SHP77 (cell line): ENCODE data around the gene ENO1.
"Not testable (repeated sequence)": the region's sequence is repeated elsewhere in the genome, so short reads cannot be mapped to it uniquely, and the experiment has no call there.

ENCODE experiments used
- DNase-seq, 2 experiments: peaks; one replicate each; lab custom pipeline; 2025; lab: John Stamatoyannopoulos, UW

Gene ENO1

GRCh38 chr1:8845104-8846097 is 33.1 kb downstream of the ENO1 start:
- no peak for DNase-seq

GRCh38 chr1:8844501-8845006 is 33.9 kb downstream of the ENO1 start:
- no peak for DNase-seq

- no peak for DNase-seq
These were observed 37.1 kb downstream of the ENO1 start for GRCh38 chr1:8841395-8841794.

GRCh38 chr1:8839990-8840389 is 38.5 kb downstream of the ENO1 start:
- DNase-seq = no peak

GRCh38 chr1:8835941-8836643 is 42.4 kb downstream of the ENO1 start:
- no peak for DNase-seq

GRCh38 chr1:8831340-8831739 is 47.1 kb downstream of the ENO1 start:
- no peak for DNase-seq

GRCh38 chr1:8830732-8831131 is 47.8 kb downstream of the ENO1 start:
- not testable (repeated sequence) for DNase-seq

GRCh38 chr1:8825985-8826481 is 52.5 kb downstream of the ENO1 start:
- DNase-seq = no peak

- DNase-seq = no peak
These were observed 55.2 kb downstream of the ENO1 start for GRCh38 chr1:8823295-8823664.

GRCh38 chr1:8822373-8823294 is 55.9 kb downstream of the ENO1 start:
- peak; percentile 71 to 75 for DNase-seq

GRCh38 chr1:8821084-8821483 is 57.4 kb downstream of the ENO1 start:
- DNase-seq = no peak

GRCh38 chr1:8818789-8819188 is 59.7 kb downstream of the ENO1 start:
- DNase-seq = not testable (repeated sequence)

- DNase-seq = no peak
These were observed 60.1 kb downstream of the ENO1 start for GRCh38 chr1:8818325-8818775.

- DNase-seq = peak; percentile 84 to 86
These were observed 60.8 kb downstream of the ENO1 start, which contains the start of gene RERE for GRCh38 chr1:8817412-8818324. RERE (minus strand) TSS chr1:8817640.

GRCh38 chr1:8816831-8817411 is 61.6 kb downstream of the ENO1 start:
- DNase-seq = no peak

- DNase-seq = no peak
These were observed 62.2 kb downstream of the ENO1 start for GRCh38 chr1:8816264-8816663.

- peak in 1 of 2 experiments; percentile 11 for DNase-seq
These were observed 62.8 kb downstream of the ENO1 start for GRCh38 chr1:8815582-8816151.

- no peak for DNase-seq
These were observed 63.6 kb downstream of the ENO1 start for GRCh38 chr1:8814865-8815264.

GRCh38 chr1:8813991-8814390 is 64.5 kb downstream of the ENO1 start:
- no peak for DNase-seq
